K562 (cell line): ENCODE data around the gene RNF26. TPM values are rescaled to one million over a fixed set of nuclear protein-coding genes. Genes with fewer than 3 reads are reported as not detected.

Experiments used
- BHLHE40 ChIP-seq: IDR thresholded peaks from 2 replicates; pipeline ENCODE4 v1.6.1; 2011; ENCODE audit warnings: low read length, improper control_type of control experiment
- CEBPB ChIP-seq: fragments of 450-650 bp; IDR thresholded peaks from 2 replicates; pipeline ENCODE4 v1.6.1; 2016; ENCODE audit warnings: missing genetic modification characterization, missing compliant biosample characterization
- CHD4 ChIP-seq: fragments of 200-600 bp; sonication (generic); IDR thresholded peaks from 3 replicates; pipeline ENCODE4 v1.6.1; 2012; ENCODE audit warnings: low read depth, mild to moderate bottlenecking, mixed read lengths, low read length, inconsistent platforms; ENCODE audit not compliant: insufficient read depth, insufficient replicate concordance, poor library complexity, severe bottlenecking
- CLOCK ChIP-seq: fragments of 250-450 bp; sonication (Bioruptor Pico); IDR thresholded peaks from 2 replicates; pipeline ENCODE4 v1.4.0; 2020; ENCODE audit warnings: mild to moderate bottlenecking, moderate library complexity, borderline replicate concordance
- CXXC5 ChIP-seq: fragments of 250-450 bp; sonication (Bioruptor Pico); IDR thresholded peaks from 2 replicates; pipeline ENCODE4 v1.8.0; 2022; ENCODE audit warnings: inconsistent platforms, mild to moderate bottlenecking, moderate library complexity
- GTF2E2 ChIP-seq: fragments of 200-800 bp; sonication (Bioruptor generic); IDR thresholded peaks from 2 replicates; pipeline ENCODE4 v1.6.1; 2016; ENCODE audit warnings: missing genetic modification characterization, missing compliant biosample characterization
- PURB ChIP-seq: sonication (generic); formaldehyde crosslinking; IDR thresholded peaks from 2 replicates; pipeline ENCODE4 v1.9.0; 2021; ENCODE audit warnings: low read depth, mild to moderate bottlenecking, missing genetic modification reagents
- RFX1 ChIP-seq: fragments of 450-650 bp; IDR thresholded peaks from 2 replicates; pipeline ENCODE4 v1.6.1; 2016; ENCODE audit warnings: mild to moderate bottlenecking, moderate library complexity
- ZNF134 ChIP-seq: fragments of 250-450 bp; sonication (Bioruptor Pico); conservative IDR thresholded peaks from 2 replicates; pipeline ENCODE4 v1.4.0; 2020
- ZNF23 ChIP-seq: fragments of 250-450 bp; sonication (Bioruptor Pico); IDR thresholded peaks from 2 replicates; pipeline ENCODE4 v1.4.0; 2020; ENCODE audit warnings: mild to moderate bottlenecking
- ZNF655 ChIP-seq: fragments of 250-450 bp; sonication (Bioruptor Pico); IDR thresholded peaks from 2 replicates; pipeline ENCODE4 v1.5.0; 2021
- ZNF77 ChIP-seq: fragments of 250-450 bp; sonication (Bioruptor Pico); IDR thresholded peaks from 2 replicates; pipeline ENCODE4 v1.5.0; 2020
- polyA plus RNA-seq, 8 experiments: library from polyadenylated mRNA; depleted of rRNA in 4 of 8; stranded (reverse) in 5 of 8; unstranded in 3 of 8; fragments of >200 nt; fragmentation: Nextera tagmentation in 2 of 8; fragmentation: Illumina TruSeq in 1 of 8; extraction: Ambion mirVana in 2 of 8; extraction: Trizol in 1 of 8; gene quantifications; 2 replicates each; pipeline versions ENCODE4 v1.2.1 to v1.2.3, GENCODE V29; 2011 to 2014; ENCODE audit warnings: inconsistent platforms in 1 of 8, missing spikeins in 1 of 8
- total RNA-seq, 7 experiments: library from RNA; depleted of rRNA in 6 of 7; stranded (reverse); fragments of >200 nt in 6 of 7; fragmentation: Illumina TruSeq in 2 of 7; extraction: Trizol in 2 of 7; gene quantifications; 2 replicates each; pipeline versions ENCODE4 v1.2.1 to v1.2.3, GENCODE V29; 2011 to 2021; ENCODE audit warnings: low replicate concordance in 1 of 7
- TF ChIP-seq, protein P1 (sequence below): sonication (generic); formaldehyde crosslinking; IDR thresholded peaks from 2 replicates; pipeline ENCODE4 v1.8.1; 2023; ENCODE audit warnings: mild to moderate bottlenecking, missing genetic modification reagents
- TF ChIP-seq, protein P2 (sequence below): fragments of 250-450 bp; sonication (Bioruptor Pico); IDR thresholded peaks from 2 replicates; pipeline ENCODE4 v1.5.0; 2022; ENCODE audit warnings: mild to moderate bottlenecking
- TF ChIP-seq, protein P3 (sequence below): fragments of 250-450 bp; sonication (Bioruptor Pico); IDR thresholded peaks from 2 replicates; pipeline ENCODE4 v1.8.0; 2022; ENCODE audit warnings: moderate library complexity, mild to moderate bottlenecking, inconsistent platforms

RNF26 gene
- total and polyA plus RNA-seq, 9 of the 15 experiments (the other 6 are each of a cell fraction or from before 2014, with no cell fraction given), result 5.3 to 53.6 (median 12.7) TPM

GRCh38 chr11:119317592-119318239 is 16.6 kb upstream of the RNF26 start (continued):
- TF ChIP-seq CEBPB (tag) (peak; percentile 91), RFX1 (no peak), CHD4 (no peak), ZNF134 (no peak), CLOCK (CRISPR knock-in tag) (no peak), ZNF23 (CRISPR knock-in tag) (no peak), PURB (CRISPR knock-in tag) (no peak), BHLHE40 (no peak), ZNF655 (no peak), CXXC5 (CRISPR knock-in tag) (0 out of 2 replicates have a peak, but pooled peaks have one; percentile 2), GTF2E2 (tag) (no peak), ZNF77 (CRISPR knock-in tag) (no peak)
- TF ChIP-seq, protein P1, sequence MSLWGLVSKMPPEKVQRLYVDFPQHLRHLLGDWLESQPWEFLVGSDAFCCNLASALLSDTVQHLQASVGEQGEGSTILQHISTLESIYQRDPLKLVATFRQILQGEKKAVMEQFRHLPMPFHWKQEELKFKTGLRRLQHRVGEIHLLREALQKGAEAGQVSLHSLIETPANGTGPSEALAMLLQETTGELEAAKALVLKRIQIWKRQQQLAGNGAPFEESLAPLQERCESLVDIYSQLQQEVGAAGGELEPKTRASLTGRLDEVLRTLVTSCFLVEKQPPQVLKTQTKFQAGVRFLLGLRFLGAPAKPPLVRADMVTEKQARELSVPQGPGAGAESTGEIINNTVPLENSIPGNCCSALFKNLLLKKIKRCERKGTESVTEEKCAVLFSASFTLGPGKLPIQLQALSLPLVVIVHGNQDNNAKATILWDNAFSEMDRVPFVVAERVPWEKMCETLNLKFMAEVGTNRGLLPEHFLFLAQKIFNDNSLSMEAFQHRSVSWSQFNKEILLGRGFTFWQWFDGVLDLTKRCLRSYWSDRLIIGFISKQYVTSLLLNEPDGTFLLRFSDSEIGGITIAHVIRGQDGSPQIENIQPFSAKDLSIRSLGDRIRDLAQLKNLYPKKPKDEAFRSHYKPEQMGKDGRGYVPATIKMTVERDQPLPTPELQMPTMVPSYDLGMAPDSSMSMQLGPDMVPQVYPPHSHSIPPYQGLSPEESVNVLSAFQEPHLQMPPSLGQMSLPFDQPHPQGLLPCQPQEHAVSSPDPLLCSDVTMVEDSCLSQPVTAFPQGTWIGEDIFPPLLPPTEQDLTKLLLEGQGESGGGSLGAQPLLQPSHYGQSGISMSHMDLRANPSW (CRISPR knock-in tag), result no peak
- TF ChIP-seq, protein P2, sequence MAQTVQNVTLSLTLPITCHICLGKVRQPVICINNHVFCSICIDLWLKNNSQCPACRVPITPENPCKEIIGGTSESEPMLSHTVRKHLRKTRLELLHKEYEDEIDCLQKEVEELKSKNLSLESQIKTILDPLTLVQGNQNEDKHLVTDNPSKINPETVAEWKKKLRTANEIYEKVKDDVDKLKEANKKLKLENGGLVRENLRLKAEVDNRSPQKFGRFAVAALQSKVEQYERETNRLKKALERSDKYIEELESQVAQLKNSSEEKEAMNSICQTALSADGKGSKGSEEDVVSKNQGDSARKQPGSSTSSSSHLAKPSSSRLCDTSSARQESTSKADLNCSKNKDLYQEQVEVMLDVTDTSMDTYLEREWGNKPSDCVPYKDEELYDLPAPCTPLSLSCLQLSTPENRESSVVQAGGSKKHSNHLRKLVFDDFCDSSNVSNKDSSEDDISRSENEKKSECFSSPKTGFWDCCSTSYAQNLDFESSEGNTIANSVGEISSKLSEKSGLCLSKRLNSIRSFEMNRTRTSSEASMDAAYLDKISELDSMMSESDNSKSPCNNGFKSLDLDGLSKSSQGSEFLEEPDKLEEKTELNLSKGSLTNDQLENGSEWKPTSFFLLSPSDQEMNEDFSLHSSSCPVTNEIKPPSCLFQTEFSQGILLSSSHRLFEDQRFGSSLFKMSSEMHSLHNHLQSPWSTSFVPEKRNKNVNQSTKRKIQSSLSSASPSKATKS (CRISPR knock-in tag), result no peak
- TF ChIP-seq, protein P3, sequence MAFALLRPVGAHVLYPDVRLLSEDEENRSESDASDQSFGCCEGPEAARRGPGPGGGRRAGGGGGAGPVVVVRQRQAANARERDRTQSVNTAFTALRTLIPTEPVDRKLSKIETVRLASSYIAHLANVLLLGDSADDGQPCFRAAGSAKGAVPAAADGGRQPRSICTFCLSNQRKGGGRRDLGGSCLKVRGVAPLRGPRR (CRISPR knock-in tag), result no peak
